Stimulated activated CD8-positive, alpha-beta memory T cell treated with anti-CD3 and anti-CD28 coated beads, Interleukin-7, amount 100 ng/mL, for 48 hours (primary cell): Measurements from ENCODE around the gene PLA2G3.
"Not testable (repeated sequence)": the region's sequence is repeated elsewhere in the genome, so short reads cannot be mapped to it uniquely, and the experiment has no call there.

ENCODE experiments used
- DNase-seq, 2 donors: peaks; one replicate each; pipeline ENCODE4 v3.0.0-alpha.2; 2020; ENCODE audit warnings: low read depth in 1 of 2; ENCODE audit errors: extremely low read depth in 1 of 2

PLA2G3 gene

GRCh38 chr22:31139866-31140716 lies at the start of gene PLA2G3:
PLA2G3 (minus strand) TSS chr22:31140508; CDS start chr22:31140354, 154 bp downstream.
- no peak for DNase-seq

- no peak for DNase-seq
Measured at GRCh38 chr22:31187627-31188026, 47.3 kb upstream of the PLA2G3 start.

- no peak for DNase-seq
Measured at GRCh38 chr22:31185056-31185455, 44.7 kb upstream of the PLA2G3 start.

GRCh38 chr22:31184015-31184414 lies 43.7 kb upstream of the PLA2G3 start:
- no peak for DNase-seq

- no peak for DNase-seq
Measured at GRCh38 chr22:31179345-31179744, 39.0 kb upstream of the PLA2G3 start.

- no peak for DNase-seq
Measured at GRCh38 chr22:31178859-31179258, 38.6 kb upstream of the PLA2G3 start.

GRCh38 chr22:31177420-31178162 lies 37.3 kb upstream of the PLA2G3 start:
- no peak for DNase-seq

- DNase-seq: no peak
Measured at GRCh38 chr22:31176923-31177322, 36.6 kb upstream of the PLA2G3 start.

- no peak for DNase-seq
Measured at GRCh38 chr22:31173386-31174145, 33.3 kb upstream of the PLA2G3 start.

GRCh38 chr22:31171734-31172133 lies 31.4 kb upstream of the PLA2G3 start:
- DNase-seq: not testable (repeated sequence)

- DNase-seq: no peak
Measured at GRCh38 chr22:31170971-31171370, 30.7 kb upstream of the PLA2G3 start.

- no peak for DNase-seq
Measured at GRCh38 chr22:31162015-31162765, 21.9 kb upstream of the PLA2G3 start.

- no peak for DNase-seq
Measured at GRCh38 chr22:31161386-31161785, 21.1 kb upstream of the PLA2G3 start.

GRCh38 chr22:31160328-31160978 lies 20.1 kb upstream of the PLA2G3 start:
- no peak for DNase-seq

- no peak for DNase-seq
Measured at GRCh38 chr22:31155422-31155821, 15.1 kb upstream of the PLA2G3 start.

GRCh38 chr22:31154975-31155374 lies 14.7 kb upstream of the PLA2G3 start:
- DNase-seq: no peak

- no peak for DNase-seq
Measured at GRCh38 chr22:31153357-31153756, 13.0 kb upstream of the PLA2G3 start.

GRCh38 chr22:31151872-31152271 lies 11.6 kb upstream of the PLA2G3 start:
- DNase-seq: no peak

- DNase-seq: no peak
Measured at GRCh38 chr22:31150615-31151014, 10.3 kb upstream of the PLA2G3 start.
